ENCODE results near the gene TEF. TPM values are rescaled to one million over a fixed set of nuclear protein-coding genes. Genes with fewer than 3 reads are reported as not detected.

Gene TEF
- total RNA-seq, 1 experiment from 2014 or later, result 12.0 TPM

- TF ChIP-seq ATF3 (CRISPR knock-in tag; conservative IDR thresholded peaks at IDR 0.05) (no peak), NR3C1 (CRISPR knock-in tag; conservative IDR thresholded peaks at IDR 0.05; ENCODE audit: low read depth) (no peak), NFE2L1 (CRISPR knock-in tag; IDR thresholded peaks at IDR 0.05) (no peak), FOXP1 (CRISPR knock-in tag; IDR thresholded peaks at IDR 0.05; ENCODE audit: borderline replicate concordance) (0 out of 2 replicates have a peak, but pooled peaks have one; percentile 8), E2F5 (CRISPR knock-in tag; IDR thresholded peaks at IDR 0.05) (no peak), ELF4 (CRISPR knock-in tag; IDR thresholded peaks at IDR 0.05; ENCODE audit: low read depth) (no peak), NR1H2 (CRISPR knock-in tag; IDR thresholded peaks at IDR 0.05) (no peak), SP1 (CRISPR knock-in tag; conservative IDR thresholded peaks at IDR 0.05) (peak; percentile 95), AFF4 (CRISPR knock-in tag; IDR thresholded peaks at IDR 0.05; ENCODE audit: borderline replicate concordance) (no peak), TEAD1 (CRISPR knock-in tag; IDR thresholded peaks at IDR 0.05) (0 out of 2 replicates have a peak, but pooled peaks have one; percentile 38), FOXP4 (CRISPR knock-in tag; IDR thresholded peaks at IDR 0.05) (no peak), USF1 (CRISPR knock-in tag; IDR thresholded peaks at IDR 0.05) (peak; percentile 97), GABPB1 (CRISPR knock-in tag; IDR thresholded peaks at IDR 0.05) (no peak), JAZF1 (CRISPR knock-in tag; IDR thresholded peaks at IDR 0.05) (no peak), ATF2 (CRISPR knock-in tag; IDR thresholded peaks at IDR 0.05; ENCODE audit: borderline replicate concordance, low read depth) (no peak), PRRX2 (CRISPR knock-in tag; IDR thresholded peaks at IDR 0.05) (no peak), ZNF121 (CRISPR knock-in tag; IDR thresholded peaks at IDR 0.05) (no peak), ESRRA (CRISPR knock-in tag; IDR thresholded peaks at IDR 0.05; ENCODE audit: borderline replicate concordance) (no peak), USF2 (CRISPR knock-in tag; IDR thresholded peaks at IDR 0.05) (peak; percentile 97), SOX15 (CRISPR knock-in tag; IDR thresholded peaks at IDR 0.05) (no peak), JUN (CRISPR knock-in tag; IDR thresholded peaks at IDR 0.05) (no peak)
- TF ChIP-seq, protein P1, sequence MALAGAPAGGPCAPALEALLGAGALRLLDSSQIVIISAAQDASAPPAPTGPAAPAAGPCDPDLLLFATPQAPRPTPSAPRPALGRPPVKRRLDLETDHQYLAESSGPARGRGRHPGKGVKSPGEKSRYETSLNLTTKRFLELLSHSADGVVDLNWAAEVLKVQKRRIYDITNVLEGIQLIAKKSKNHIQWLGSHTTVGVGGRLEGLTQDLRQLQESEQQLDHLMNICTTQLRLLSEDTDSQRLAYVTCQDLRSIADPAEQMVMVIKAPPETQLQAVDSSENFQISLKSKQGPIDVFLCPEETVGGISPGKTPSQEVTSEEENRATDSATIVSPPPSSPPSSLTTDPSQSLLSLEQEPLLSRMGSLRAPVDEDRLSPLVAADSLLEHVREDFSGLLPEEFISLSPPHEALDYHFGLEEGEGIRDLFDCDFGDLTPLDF (CRISPR knock-in tag; IDR thresholded peaks at IDR 0.05), result no peak
- TF ChIP-seq, protein P2, sequence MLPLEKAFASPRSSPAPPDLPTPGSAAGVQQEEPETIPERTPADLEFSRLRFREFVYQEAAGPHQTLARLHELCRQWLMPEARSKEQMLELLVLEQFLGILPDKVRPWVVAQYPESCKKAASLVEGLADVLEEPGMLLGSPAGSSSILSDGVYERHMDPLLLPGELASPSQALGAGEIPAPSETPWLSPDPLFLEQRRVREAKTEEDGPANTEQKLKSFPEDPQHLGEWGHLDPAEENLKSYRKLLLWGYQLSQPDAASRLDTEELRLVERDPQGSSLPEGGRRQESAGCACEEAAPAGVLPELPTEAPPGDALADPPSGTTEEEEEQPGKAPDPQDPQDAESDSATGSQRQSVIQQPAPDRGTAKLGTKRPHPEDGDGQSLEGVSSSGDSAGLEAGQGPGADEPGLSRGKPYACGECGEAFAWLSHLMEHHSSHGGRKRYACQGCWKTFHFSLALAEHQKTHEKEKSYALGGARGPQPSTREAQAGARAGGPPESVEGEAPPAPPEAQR (CRISPR knock-in tag; IDR thresholded peaks at IDR 0.05), result no peak
- TF ChIP-seq, protein P3, sequence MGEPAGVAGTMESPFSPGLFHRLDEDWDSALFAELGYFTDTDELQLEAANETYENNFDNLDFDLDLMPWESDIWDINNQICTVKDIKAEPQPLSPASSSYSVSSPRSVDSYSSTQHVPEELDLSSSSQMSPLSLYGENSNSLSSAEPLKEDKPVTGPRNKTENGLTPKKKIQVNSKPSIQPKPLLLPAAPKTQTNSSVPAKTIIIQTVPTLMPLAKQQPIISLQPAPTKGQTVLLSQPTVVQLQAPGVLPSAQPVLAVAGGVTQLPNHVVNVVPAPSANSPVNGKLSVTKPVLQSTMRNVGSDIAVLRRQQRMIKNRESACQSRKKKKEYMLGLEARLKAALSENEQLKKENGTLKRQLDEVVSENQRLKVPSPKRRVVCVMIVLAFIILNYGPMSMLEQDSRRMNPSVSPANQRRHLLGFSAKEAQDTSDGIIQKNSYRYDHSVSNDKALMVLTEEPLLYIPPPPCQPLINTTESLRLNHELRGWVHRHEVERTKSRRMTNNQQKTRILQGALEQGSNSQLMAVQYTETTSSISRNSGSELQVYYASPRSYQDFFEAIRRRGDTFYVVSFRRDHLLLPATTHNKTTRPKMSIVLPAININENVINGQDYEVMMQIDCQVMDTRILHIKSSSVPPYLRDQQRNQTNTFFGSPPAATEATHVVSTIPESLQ (CRISPR knock-in tag; IDR thresholded peaks at IDR 0.05), result no peak
Measured at GRCh38 chr22:41381329-41382097, at the start of gene TEF (continued).

Measured in WTC11 (cell line).